H1 (cell line): ENCODE measurements around the gene COLEC11. TPM values are rescaled to one million over a fixed set of nuclear protein-coding genes. Genes with fewer than 3 reads are reported as not detected.

Experiments used
- CTBP2 ChIP-seq: IDR thresholded peaks from 2 replicates; pipeline ENCODE4 v1.7.0; 2011; ENCODE audit warnings: borderline replicate concordance, mild to moderate bottlenecking, moderate library complexity, mixed read lengths, low read length; ENCODE audit not compliant: insufficient read depth, insufficient read length
- GTF2F1 ChIP-seq: IDR thresholded peaks from 2 replicates; pipeline ENCODE4 v1.6.1; 2012; ENCODE audit warnings: low read depth, low read length, improper control_type of control experiment, borderline replicate concordance
- polyA plus RNA-seq, 7 experiments: library from polyadenylated mRNA; depleted of rRNA in 3 of 7; stranded (reverse) in 5 of 7; unstranded in 2 of 7; fragments of >200 nt in 5 of 7; fragments of 200-250 nt in 2 of 7; gene quantifications; 1 replicate in 5 of 7; 2 replicates in 1 of 7; 4 replicates in 1 of 7; pipeline versions ENCODE4 v1.2.1 to v1.2.3, GENCODE V29; 2011 to 2013; ENCODE audit warnings: missing spikeins in 2 of 7, mixed read lengths in 2 of 7
- total RNA-seq: library from RNA; stranded (reverse); fragmentation: NEBNext Ultra II Directional; extraction: Animal tissue kit (Norgen Biotek cat#: 25700); gene quantifications from 2 replicates; pipeline ENCODE4 v1.2.1, GENCODE V29; 2021

COLEC11 gene
- total and polyA plus RNA-seq, 2 of the 8 experiments (the other 6 are each of a cell fraction or from before 2014, with no cell fraction given), result 0.47 to 0.80 TPM

DNA sequence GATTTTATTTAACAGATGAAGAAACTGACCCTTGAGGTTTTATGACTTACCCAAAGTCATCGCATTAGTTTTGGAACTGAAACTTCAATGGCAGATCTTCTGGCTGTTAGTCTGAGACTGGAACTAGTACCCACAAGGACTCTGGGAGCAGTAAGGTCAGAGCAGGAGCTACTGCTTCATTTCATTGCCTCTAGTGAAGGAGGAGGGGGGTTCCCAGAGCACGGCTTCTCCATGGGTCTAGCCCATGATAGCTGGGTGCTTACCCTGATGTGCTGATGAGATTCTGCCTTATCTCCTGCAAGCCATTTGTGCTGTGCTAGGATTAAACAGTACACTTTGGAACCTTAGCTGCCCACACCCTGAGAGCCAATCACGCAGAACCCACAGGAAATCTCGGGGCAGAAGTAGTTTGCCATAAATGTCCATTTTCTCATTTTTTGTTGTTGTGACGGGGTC is 31.4 kb upstream of the COLEC11 start (continued):
- TF ChIP-seq CTBP2, result no peak
- no peak for TF ChIP-seq GTF2F1
- TF ChIP-seq, all 59 proteins: peak for 0
